HG02943 (cell line): ENCODE measurements around the gene EDN2.

Experiments used
- ATAC-seq: cut with Tn5 transposase; IDR thresholded peaks from one replicate; pipeline ENCODE4 v1.9.1; 2021; ENCODE audit warnings: mild to moderate bottlenecking, low read depth, moderate library complexity; ENCODE audit not compliant: unreplicated experiment

Gene EDN2

DNA sequence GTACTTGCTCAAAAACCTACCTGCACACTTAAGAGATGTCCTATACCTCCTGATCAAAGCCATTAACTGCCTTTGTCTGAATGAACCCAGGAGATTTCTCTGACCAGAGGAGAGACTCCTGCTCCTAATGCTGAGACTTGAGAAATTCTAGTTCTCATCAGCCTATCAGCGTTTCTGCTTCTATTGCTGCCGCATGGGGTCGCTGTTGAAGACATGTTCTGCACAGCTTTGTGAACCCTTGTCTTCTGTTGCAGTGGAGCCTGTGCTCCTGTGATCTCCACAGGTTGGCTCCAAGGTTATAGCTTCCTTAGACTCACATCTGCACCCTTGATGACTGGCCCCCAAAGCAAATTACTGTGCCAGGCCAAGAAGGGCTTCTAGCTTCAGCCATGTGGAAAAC lies 40.2 kb downstream of the EDN2 start:
- ATAC-seq = no peak

DNA sequence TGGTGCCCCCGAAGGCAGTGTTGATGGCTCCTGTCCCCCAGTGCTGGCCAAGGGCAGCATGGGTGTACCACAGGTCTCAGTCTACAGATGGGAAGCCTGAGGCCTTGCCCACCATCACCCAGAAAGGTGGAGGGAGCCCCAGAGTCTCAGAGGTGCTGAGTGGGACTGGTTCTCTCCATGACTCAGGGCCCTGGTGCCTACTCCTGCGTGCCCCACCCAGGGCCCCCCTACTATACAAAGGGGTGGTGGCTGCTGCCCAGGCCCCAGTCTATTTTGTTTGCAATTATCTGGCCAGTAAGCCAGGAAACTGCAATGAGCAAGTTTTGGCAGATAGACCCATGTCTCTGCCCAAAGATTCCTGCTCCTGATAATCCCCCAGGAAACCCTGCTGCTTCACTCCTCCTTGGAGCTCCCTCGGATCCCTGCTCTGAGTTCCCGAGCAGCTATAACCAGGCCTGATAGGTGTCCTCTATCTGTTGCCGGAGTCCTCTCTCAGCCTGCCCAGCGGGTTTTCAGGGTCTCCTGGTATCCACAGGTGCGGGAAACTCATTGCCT lies 41.7 kb downstream of the EDN2 start:
- no peak for ATAC-seq

DNA sequence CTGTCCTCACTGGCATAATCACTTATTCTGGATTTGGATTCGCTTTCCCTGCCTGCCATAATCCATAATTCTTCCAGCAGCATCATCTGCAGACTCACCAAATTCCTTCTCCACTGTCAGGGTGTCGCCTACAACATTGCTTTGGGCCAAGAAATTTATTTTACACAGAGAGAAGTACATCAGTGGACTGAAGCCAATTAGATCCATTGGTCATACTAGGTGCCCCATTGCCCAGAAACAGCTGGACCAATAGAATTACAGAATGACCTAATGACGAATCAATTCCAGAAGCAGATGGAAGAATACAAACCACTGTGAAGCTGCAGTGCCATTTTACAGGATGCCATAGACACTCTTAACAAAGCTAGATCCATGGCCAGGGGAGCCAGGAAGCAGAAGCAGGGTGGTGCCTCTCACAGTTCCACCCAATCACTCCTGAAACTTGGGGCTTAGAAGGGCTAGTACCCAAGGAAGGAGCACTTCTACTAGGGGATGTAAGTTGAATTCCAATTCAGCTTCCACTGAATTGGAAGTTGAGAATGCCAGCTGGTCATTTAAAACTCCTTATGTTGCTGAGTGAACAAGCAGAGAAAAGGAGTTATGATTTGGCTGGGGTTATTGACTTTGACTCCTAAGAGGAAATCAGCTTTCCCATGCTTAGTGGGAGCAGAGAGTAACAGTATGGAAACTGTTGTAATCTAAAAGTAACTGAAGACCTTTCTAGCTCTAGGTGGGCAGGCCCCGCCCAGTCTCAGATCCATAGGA lies 44.0 kb downstream of the EDN2 start:
- ATAC-seq = no peak

DNA sequence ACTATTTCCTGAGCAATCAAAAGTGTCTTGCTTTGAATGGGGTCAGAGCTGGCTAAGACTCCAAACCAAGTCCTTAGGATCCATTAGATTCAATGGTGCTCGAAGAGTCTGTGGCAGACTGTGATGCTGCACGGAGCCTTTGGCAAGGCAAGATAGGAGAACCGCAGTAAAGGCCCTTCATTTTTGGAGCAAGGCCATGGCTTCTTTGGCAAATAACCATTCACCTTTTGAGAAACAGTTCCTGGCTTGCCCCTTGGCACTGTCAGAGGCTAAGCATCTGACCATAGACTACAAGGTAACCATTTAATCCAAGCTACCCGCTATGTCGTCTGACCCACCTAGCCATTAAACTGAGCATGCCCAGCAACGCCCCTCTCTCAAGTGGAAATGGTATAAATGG lies 45.2 kb downstream of the EDN2 start:
- no peak for ATAC-seq

DNA sequence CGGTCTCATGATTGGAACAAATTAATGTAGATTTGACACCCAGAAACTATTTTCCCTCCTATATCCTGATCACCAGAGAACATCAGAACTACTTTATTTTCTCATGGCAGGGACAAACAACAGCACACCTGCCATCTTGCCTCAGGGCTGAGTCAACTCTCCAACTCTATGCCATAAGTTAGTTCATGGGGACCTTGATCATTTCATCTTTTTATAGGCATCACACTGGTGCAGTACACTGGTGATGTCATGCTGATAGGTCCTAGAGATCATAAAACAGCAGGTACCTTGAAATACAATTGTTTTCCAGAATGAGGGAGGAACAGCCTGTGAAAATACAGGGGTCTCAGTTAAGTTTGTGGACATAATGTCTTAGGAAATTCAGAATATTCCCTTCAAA lies 45.8 kb downstream of the EDN2 start:
- ATAC-seq = no peak

DNA sequence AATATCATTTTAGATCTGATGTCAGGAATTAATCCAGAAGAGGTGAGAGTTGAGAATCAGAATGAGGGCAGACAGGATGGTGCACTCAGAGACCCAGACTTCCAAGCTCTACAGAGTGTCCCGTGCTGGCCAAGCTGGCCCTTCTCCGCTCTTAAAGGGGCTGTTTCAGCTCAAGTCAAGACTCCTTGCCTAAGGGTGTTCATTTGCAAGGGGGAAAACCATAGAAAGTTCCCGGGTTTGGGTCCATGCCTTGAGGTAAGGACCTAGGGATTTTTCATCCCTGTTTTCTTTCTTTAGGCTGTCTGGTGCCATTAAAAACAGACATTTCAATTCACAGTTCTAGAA lies 47.5 kb downstream of the EDN2 start:
- ATAC-seq = no peak

DNA sequence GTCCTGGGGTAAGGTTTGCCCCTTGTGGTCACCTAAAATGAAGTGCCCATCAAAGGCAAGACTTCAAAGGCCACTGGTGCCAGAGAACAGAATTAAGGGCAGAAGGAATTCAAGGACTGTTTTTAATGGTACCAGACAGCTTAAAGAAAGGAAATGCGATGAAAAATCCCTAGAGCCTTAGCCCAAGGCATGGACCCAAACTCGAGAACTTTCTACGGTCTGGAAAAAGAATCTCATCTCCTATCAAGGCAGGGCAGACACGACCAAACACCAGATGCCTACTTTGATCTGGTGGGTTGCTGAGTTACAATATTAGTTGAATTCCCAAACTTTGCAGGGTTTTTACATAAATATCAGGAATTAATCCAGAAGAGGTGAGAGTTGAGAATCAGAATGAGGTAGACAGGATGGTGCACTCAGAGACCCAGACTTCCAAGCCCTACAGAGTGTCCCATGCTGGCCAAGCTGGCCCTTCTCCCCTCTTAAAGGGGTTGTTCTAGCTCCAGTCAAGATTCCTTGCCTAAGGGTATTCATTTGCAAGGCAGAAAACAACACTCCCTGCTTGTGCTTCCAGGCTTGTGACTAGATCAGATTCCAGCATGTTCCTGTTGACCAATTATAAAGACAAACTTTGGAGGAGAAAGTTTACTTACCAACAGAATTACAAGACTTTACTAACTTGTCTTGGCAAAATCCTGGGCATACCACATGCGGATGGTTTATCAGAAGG lies 48.0 kb downstream of the EDN2 start:
- ATAC-seq = no peak

DNA sequence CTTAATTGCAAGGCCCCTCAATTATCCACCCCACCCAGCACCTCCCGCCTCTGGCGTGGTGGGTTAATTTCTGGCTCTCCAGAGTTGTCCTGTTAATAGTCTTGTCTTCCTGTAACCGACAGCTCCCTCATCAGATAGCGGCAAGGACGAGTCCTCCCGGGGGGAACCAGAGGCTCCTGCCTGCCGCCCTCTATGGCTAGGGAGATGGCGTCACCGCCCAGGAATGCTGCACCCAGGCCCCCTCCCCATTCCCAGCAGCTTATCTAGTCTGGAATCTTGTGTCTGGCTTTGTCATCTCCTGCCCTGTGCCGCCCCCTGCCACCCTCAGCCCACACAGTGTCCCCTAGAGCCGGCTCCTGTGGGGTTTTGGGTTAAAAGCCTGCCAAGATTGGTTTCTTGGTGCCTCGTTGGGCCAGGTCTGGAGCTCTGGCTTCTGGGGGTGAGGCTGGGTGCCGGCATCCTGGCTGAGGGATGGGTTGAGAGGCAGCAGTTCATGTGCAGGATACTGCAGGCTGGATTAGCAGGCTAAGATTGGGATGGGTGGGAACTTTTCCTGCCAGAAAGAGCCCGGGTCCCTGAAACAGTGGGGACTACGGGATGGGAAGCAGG lies 48.8 kb downstream of the EDN2 start:
- ATAC-seq = no peak

DNA sequence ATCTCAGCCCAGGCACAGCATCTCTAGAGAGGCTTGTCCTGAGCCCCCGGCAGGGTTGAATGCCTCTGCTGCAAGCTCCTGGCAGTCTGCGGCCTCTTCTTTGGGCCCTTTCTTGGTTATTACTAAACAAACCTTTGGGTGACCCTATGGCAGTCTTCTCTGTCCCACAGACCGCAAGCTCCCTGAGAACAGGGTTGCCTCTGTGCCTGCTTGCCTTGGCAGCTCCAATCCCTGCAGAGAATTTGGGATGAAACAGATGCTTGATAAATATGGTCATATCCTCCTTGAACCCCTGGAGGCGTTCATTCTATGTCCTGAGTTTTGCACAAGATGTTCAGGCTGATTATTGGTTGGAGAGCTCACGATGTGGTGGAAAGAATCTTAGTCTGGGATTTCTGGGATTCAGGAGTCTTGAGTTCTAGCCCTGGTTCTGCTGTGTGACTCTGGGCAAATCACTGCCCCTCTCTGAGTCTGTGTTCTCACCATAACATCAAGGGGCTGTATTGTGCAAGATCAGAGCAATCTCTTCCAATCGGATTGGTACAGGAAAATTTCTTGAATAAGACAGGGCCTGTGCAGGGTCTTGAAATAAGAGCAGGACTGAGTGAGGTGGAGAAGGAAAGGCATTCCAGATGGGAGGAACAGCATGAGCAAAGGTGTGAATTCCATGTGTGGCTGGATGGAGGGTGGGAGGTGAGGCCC lies 49.6 kb downstream of the EDN2 start:
- ATAC-seq = no peak

DNA sequence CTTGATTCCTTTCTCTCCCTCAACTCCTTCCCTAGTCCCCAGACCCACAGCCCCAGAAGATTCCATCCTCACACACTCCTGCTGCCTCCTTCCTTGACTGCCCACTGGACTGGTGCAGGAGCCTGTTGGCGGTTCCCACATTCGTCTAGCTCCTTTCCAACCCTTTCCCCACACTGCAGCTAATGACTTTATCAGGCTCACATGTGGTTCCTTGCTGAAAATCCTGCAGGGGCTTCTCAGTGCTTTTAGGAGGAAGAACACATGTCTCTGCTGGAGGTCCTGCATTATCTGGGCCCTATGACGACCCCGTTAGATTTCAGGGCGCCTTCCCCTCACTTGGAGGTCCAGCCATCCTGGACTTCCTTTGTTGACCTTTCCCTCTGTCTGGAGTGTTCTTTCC lies 50.2 kb downstream of the EDN2 start:
- ATAC-seq = no peak

DNA sequence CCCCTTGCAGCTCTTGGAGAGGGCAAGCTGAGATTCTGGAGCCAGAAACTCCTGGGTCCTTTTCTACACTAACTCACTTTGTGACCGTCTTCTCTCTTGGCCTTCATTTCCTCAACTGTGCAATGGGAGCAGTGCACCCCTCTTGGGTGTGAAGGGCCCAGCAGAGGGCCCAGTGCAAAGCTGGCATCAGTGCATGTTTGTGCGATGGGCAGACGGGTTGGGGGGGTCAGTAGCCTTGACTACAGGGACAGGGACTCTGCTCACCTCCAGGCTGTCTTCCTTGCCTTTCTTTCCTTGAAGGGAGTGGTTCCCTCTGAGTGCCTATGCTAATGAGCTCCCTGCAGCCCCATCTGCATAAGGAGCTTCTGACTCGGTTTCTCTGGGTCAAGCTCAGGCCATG lies 51.0 kb downstream of the EDN2 start:
- ATAC-seq = no peak

DNA sequence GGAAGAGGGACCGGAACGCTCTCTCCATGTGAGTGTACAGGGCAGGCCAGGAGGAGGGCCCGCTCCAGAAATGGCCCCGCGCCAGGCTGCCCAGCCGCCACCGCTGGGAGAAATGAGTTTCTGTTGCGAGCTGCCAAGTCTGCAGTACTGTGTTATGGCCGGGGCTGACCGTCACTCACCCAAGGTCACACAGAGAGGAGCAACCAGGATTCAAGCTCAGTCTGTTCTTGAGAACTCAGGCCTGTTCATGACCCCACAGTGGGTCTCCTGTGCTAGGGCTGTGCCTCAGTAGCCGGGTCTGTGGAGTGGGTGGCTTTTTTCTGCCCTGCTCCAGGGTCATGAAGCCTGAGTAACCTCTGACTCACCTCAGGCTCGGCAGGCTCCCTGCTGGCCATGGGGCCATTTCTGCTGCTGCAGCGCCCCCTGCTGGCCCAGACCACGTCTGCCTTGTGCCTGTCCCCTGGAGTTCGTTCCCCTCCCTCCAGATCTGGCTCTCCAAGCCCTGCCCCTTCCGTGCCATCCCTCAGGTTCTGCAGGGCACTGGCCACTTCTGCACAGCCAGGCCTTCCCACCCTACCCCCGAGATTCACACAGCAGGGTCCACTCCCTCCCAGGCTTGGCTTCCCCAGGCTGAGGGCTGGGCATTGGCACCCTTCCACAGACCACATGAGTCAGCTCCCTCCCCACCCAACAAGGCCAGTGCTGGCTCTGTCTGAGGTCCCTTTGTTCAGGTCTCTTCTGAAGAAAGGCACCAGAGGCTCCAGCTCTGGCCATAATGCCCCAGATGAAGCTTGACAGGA lies 51.8 kb downstream of the EDN2 start:
- ATAC-seq = no peak

DNA sequence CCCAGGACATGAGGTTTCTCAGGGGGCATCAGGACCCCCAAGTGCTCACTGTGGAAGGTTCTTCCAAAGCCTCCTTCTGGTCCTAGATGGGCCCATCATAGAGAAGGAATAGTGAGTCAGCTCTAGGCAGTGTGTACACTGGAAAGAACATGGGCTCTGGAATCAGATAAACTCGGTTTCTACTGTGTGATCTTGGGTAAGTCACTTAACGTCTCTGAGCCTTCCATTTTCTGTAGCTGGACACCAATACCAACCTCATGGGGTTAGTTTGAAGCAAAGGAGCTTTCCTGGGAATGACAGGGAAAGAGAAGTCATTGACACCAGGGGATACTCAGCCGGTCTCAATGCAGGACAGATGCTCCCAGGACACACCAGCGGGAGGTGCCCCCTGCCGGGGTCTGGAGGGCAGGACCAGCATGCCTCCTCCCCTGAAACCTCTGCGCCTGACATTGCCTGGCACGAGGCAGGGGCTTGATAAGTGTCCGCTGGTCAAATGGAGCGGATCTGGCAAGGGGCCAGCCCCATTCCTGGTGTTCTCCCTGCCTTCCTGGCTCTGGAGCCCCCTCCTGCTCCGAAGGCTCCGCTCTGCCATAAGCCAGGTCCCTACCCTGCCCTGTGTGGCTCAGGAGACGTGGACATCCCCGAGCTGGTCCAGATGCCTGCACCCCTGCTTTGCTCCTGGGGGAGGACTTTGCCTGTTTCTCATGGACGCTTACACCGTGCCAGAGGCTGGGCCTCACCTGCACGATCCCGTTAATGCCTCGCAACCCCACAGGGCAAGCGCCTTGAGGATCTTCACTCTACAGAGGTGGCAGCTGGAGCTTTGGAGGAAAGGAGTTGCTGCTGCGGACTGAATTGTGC lies 52.8 kb downstream of the EDN2 start:
- no peak for ATAC-seq

DNA sequence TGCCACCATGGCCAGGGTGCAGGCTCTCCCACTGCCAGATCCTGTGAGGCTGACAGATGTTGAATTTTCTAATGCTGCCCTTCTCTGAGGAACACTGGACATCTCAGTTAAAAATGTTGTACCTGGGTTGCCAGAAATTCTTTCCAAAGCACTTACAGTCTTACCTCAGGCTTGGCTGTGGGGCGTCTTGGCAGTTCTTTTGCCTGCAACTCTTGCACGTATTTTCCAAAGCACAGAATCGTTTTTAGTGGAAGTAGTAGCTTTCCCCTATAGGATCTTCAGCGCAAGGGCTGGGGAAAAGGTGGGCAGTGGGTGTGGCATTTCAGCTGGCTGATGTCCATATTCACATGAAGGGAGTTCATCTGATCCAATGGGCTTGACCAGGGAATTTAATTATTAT lies 53.9 kb downstream of the EDN2 start:
- ATAC-seq = no peak

DNA sequence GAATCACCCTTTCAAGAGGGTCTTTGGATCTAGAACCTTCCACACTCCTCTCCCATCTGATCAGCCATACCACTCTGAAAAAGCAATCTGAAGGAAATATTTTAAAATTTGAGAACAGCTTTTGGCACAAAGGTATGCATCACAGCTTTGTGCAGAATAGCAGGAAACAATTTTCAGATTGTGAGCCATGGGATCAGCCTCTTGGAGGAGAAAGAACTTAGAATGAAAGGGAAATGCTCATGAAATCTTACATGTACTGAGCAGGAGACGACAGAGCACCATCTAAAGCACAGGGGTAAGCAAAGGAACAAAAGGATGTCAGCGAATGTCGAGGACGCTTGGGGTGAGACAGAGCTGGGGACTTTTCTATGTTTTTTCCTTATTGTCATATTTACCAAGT lies 54.4 kb downstream of the EDN2 start:
- no peak for ATAC-seq

DNA sequence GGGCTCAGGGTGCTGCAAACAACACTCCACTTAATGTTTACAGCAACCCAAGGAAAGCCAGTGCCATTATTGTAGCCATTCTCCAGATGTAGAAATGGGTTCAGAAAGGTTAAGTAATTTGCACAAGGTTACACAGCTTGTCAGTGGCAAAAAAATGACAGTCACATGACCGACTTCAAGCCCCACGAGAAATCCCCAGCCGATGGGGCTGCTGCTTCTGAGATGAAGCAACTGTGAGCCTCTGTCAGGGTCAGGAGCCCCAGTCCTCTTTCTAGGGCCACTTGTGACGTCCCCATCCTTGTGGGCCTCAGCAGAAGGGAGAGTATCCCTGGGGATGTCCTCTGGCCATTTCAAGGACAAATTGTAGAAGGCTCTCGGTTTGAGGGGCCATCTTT lies 54.8 kb downstream of the EDN2 start:
- ATAC-seq = no peak
